HepG2 (cell line): ENCODE measurements around the gene UAP1L1. TPM values are rescaled to one million over a fixed set of nuclear protein-coding genes. Genes with fewer than 3 reads are reported as not detected.

Experiments
- CBX5 ChIP-seq: sonication (generic); formaldehyde crosslinking; IDR thresholded peaks from 2 replicates; pipeline ENCODE4 v1.4.0; 2020; ENCODE audit warnings: missing genetic modification reagents, borderline replicate concordance
- FOXC1 ChIP-seq: sonication (generic); formaldehyde crosslinking; IDR thresholded peaks from 2 replicates; pipeline ENCODE4 v1.8.0; 2022; ENCODE audit warnings: mild to moderate bottlenecking, missing genetic modification reagents, borderline replicate concordance
- FOXO1 ChIP-seq: sonication (generic); formaldehyde crosslinking; IDR thresholded peaks from 2 replicates; pipeline ENCODE4 v1.4.0; 2020; ENCODE audit warnings: missing genetic modification reagents
- HNF4A ChIP-seq: sonication (generic); formaldehyde crosslinking; IDR thresholded peaks from 2 replicates; pipeline ENCODE4 v1.4.0; 2020; ENCODE audit warnings: missing genetic modification reagents
- MAF1 ChIP-seq: sonication (generic); formaldehyde crosslinking; IDR thresholded peaks from 2 replicates; pipeline ENCODE4 v1.5.0; 2020; ENCODE audit warnings: missing genetic modification reagents, borderline replicate concordance
- MED1 ChIP-seq: sonication (generic); formaldehyde crosslinking; IDR thresholded peaks from 2 replicates; pipeline ENCODE4 v1.4.0; 2020; ENCODE audit warnings: missing genetic modification reagents
- RXRB ChIP-seq: IDR thresholded peaks from 2 replicates; pipeline ENCODE4 v1.6.1; 2016; ENCODE audit warnings: borderline replicate concordance, missing genetic modification reagents, missing compliant biosample characterization
- SAFB2 ChIP-seq: sonication (generic); formaldehyde crosslinking; IDR thresholded peaks from 2 replicates; pipeline ENCODE4 v1.5.1; 2020; ENCODE audit warnings: missing genetic modification reagents, low read depth, mild to moderate bottlenecking, borderline replicate concordance
- ZFY ChIP-seq: sonication (generic); formaldehyde crosslinking; IDR thresholded peaks from 2 replicates; pipeline ENCODE4 v1.4.0; 2020; ENCODE audit warnings: missing genetic modification reagents
- ZNF567 ChIP-seq: sonication (generic); formaldehyde crosslinking; IDR thresholded peaks from 2 replicates; pipeline ENCODE4 v1.8.1; 2023; ENCODE audit warnings: mild to moderate bottlenecking, missing genetic modification reagents, borderline replicate concordance
- ZNF570 ChIP-seq: sonication (generic); formaldehyde crosslinking; IDR thresholded peaks from 2 replicates; pipeline ENCODE4 v1.4.0; 2020; ENCODE audit warnings: mild to moderate bottlenecking, missing genetic modification reagents, borderline replicate concordance
- ZNF629 ChIP-seq: sonication (generic); formaldehyde crosslinking; conservative IDR thresholded peaks from 2 replicates; pipeline ENCODE4 v1.5.0; 2020; ENCODE audit warnings: missing genetic modification reagents
- ZSCAN31 ChIP-seq: sonication (generic); formaldehyde crosslinking; IDR thresholded peaks from 2 replicates; pipeline ENCODE4 v1.5.0; 2020; ENCODE audit warnings: low read depth, mild to moderate bottlenecking, missing genetic modification reagents
- polyA plus RNA-seq, 8 experiments: library from polyadenylated mRNA; depleted of rRNA in 3 of 8; stranded (reverse) in 7 of 8; unstranded in 1 of 8; fragments of >200 nt; fragmentation: Illumina TruSeq in 4 of 8; extraction: Trizol in 4 of 8; gene quantifications; 2 replicates each; pipeline versions ENCODE4 v1.2.1 to v1.2.3, GENCODE V29; 2011 to 2016; ENCODE audit warnings: low read depth in 4 of 8, missing spikeins in 1 of 8, mixed read lengths in 1 of 8; ENCODE audit not compliant: insufficient read depth in 1 of 8
- total RNA-seq, 5 experiments: library from RNA; depleted of rRNA; stranded (reverse); fragments of >200 nt; fragmentation: Illumina TruSeq; extraction: Trizol; gene quantifications; 2 replicates each; pipeline ENCODE4 v1.2.3, GENCODE V29; 2016; ENCODE audit warnings: low read depth in 1 of 5
- TF ChIP-seq, protein P1 (sequence below): sonication (generic); formaldehyde crosslinking; IDR thresholded peaks from 2 replicates; pipeline ENCODE4 v1.8.1; 2023; ENCODE audit warnings: missing genetic modification reagents, inconsistent platforms, borderline replicate concordance
- TF ChIP-seq, protein P2 (sequence below): sonication (generic); formaldehyde crosslinking; IDR thresholded peaks from 2 replicates; pipeline ENCODE4 v1.5.0; 2020; ENCODE audit warnings: missing genetic modification reagents, mild to moderate bottlenecking, borderline replicate concordance
- TF ChIP-seq, protein P3 (sequence below): sonication (generic); formaldehyde crosslinking; IDR thresholded peaks from 2 replicates; pipeline ENCODE4 v1.4.0; 2020; ENCODE audit warnings: missing genetic modification reagents, borderline replicate concordance
- TF ChIP-seq, protein P4 (sequence below): sonication (generic); formaldehyde crosslinking; IDR thresholded peaks from 2 replicates; pipeline ENCODE4 v1.4.0; 2020; ENCODE audit warnings: missing genetic modification reagents
- TF ChIP-seq, protein P5 (sequence below): sonication (generic); formaldehyde crosslinking; IDR thresholded peaks from 2 replicates; pipeline ENCODE4 v1.8.0; 2023; ENCODE audit warnings: mild to moderate bottlenecking, missing genetic modification reagents

Gene UAP1L1
- total and polyA plus RNA-seq, 2 of the 13 experiments (the other 11 are each of a cell fraction or from before 2014, with no cell fraction given) = 5.4 to 6.4 TPM

DNA sequence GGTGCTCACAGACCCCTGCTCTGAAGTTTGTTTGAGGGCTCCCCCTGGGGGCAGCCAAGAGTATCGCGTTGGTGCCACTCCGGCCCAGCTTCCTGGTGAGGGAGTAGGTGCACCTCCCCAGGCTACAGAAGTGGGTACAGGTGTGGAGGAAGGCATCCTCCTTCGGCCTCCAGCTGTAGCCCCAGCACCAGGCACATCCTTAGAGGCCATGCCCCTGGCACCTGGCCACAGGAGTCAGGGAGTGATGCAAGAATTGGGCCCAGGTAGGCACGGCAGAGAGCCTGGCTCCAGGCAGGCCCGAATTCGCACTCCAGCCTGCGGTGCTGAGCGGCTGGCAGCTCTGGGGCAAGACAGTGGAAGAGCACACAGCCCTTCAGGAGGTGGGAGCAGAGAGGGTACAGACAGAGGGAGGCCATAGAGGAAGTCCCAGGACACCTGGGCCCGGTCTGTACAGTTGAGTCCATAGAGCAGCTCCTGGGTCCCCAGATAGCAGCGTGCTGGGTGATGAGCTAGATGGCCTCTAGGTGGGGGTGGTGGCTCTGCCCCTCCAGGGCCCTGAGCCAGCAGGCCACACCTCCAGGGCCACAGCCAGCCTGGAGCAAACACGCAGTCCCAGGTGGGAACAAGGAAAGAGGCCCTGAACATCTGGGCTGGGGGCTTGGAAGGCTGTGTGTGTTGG lies 9.3 kb upstream of the UAP1L1 start (continued):
- peak; percentile 86 for TF ChIP-seq FOXC1 (CRISPR knock-in tag)
- TF ChIP-seq ZNF567 (CRISPR knock-in tag) = no peak
- peak; percentile 43; the same call in 1 of the 2 replicates for TF ChIP-seq ZNF629 (CRISPR knock-in tag)
- peak; percentile 4; the same call in 1 of the 2 replicates for TF ChIP-seq FOXO1
- TF ChIP-seq, protein P1, sequence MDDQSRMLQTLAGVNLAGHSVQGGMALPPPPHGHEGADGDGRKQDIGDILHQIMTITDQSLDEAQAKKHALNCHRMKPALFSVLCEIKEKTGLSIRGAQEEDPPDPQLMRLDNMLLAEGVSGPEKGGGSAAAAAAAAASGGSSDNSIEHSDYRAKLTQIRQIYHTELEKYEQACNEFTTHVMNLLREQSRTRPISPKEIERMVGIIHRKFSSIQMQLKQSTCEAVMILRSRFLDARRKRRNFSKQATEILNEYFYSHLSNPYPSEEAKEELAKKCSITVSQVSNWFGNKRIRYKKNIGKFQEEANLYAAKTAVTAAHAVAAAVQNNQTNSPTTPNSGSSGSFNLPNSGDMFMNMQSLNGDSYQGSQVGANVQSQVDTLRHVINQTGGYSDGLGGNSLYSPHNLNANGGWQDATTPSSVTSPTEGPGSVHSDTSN (CRISPR knock-in tag) = no peak
- TF ChIP-seq, protein P2, sequence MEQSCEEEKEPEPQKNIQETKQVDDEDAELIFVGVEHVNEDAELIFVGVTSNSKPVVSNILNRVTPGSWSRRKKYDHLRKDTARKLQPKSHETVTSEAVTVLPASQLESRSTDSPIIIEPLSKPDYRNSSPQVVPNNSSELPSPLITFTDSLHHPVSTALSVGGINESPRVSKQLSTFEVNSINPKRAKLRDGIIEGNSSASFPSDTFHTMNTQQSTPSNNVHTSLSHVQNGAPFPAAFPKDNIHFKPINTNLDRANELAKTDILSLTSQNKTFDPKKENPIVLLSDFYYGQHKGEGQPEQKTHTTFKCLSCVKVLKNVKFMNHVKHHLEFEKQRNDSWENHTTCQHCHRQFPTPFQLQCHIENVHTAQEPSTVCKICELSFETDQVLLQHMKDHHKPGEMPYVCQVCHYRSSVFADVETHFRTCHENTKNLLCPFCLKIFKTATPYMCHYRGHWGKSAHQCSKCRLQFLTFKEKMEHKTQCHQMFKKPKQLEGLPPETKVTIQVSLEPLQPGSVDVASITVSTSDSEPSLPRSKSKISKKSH (CRISPR knock-in tag) = no peak; the same call in 1 of the 2 replicates
- peak; percentile 69; the same call in 1 of the 2 replicates for TF ChIP-seq SAFB2 (CRISPR knock-in tag)
- TF ChIP-seq, protein P3, sequence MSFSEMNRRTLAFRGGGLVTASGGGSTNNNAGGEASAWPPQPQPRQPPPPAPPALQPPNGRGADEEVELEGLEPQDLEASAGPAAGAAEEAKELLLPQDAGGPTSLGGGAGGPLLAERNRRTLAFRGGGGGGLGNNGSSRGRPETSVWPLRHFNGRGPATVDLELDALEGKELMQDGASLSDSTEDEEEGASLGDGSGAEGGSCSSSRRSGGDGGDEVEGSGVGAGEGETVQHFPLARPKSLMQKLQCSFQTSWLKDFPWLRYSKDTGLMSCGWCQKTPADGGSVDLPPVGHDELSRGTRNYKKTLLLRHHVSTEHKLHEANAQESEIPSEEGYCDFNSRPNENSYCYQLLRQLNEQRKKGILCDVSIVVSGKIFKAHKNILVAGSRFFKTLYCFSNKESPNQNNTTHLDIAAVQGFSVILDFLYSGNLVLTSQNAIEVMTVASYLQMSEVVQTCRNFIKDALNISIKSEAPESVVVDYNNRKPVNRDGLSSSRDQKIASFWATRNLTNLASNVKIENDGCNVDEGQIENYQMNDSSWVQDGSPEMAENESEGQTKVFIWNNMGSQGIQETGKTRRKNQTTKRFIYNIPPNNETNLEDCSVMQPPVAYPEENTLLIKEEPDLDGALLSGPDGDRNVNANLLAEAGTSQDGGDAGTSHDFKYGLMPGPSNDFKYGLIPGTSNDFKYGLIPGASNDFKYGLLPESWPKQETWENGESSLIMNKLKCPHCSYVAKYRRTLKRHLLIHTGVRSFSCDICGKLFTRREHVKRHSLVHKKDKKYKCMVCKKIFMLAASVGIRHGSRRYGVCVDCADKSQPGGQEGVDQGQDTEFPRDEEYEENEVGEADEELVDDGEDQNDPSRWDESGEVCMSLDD (CRISPR knock-in tag) = no peak
- no peak for TF ChIP-seq ZNF570 (CRISPR knock-in tag)
- TF ChIP-seq MED1 (CRISPR knock-in tag) = no peak
- TF ChIP-seq MAF1 (CRISPR knock-in tag) = no peak
- TF ChIP-seq, protein P4, sequence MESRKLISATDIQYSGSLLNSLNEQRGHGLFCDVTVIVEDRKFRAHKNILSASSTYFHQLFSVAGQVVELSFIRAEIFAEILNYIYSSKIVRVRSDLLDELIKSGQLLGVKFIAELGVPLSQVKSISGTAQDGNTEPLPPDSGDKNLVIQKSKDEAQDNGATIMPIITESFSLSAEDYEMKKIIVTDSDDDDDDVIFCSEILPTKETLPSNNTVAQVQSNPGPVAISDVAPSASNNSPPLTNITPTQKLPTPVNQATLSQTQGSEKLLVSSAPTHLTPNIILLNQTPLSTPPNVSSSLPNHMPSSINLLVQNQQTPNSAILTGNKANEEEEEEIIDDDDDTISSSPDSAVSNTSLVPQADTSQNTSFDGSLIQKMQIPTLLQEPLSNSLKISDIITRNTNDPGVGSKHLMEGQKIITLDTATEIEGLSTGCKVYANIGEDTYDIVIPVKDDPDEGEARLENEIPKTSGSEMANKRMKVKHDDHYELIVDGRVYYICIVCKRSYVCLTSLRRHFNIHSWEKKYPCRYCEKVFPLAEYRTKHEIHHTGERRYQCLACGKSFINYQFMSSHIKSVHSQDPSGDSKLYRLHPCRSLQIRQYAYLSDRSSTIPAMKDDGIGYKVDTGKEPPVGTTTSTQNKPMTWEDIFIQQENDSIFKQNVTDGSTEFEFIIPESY (CRISPR knock-in tag) = peak; percentile 14; the same call in 1 of the 2 replicates
- peak; percentile 61; the same call in 1 of the 2 replicates for TF ChIP-seq ZSCAN31 (CRISPR knock-in tag)
- peak; percentile 48; the same call in 1 of the 2 replicates for TF ChIP-seq HNF4A (CRISPR knock-in tag)
- TF ChIP-seq ZFY (CRISPR knock-in tag) = peak; percentile 78
- TF ChIP-seq RXRB (CRISPR knock-in tag) = no peak
- TF ChIP-seq CBX5 (CRISPR knock-in tag) = peak; percentile 47; the same call in 1 of the 2 replicates
- TF ChIP-seq, protein P5, sequence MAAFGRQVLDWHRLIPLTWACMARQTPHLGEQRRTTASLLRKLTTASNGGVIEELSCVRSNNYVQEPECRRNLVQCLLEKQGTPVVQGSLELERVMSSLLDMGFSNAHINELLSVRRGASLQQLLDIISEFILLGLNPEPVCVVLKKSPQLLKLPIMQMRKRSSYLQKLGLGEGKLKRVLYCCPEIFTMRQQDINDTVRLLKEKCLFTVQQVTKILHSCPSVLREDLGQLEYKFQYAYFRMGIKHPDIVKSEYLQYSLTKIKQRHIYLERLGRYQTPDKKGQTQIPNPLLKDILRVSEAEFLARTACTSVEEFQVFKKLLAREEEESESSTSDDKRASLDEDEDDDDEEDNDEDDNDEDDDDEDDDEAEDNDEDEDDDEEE = no peak
